HG03139 (cell line): Measurements from ENCODE around the gene NAP1L3.

Experiments used
- ATAC-seq: cut with Tn5 transposase; IDR thresholded peaks from one replicate; pipeline ENCODE4 v1.9.1; 2021; ENCODE audit not compliant: unreplicated experiment

Gene NAP1L3, protein sequence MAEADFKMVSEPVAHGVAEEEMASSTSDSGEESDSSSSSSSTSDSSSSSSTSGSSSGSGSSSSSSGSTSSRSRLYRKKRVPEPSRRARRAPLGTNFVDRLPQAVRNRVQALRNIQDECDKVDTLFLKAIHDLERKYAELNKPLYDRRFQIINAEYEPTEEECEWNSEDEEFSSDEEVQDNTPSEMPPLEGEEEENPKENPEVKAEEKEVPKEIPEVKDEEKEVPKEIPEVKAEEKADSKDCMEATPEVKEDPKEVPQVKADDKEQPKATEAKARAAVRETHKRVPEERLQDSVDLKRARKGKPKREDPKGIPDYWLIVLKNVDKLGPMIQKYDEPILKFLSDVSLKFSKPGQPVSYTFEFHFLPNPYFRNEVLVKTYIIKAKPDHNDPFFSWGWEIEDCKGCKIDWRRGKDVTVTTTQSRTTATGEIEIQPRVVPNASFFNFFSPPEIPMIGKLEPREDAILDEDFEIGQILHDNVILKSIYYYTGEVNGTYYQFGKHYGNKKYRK

DNA sequence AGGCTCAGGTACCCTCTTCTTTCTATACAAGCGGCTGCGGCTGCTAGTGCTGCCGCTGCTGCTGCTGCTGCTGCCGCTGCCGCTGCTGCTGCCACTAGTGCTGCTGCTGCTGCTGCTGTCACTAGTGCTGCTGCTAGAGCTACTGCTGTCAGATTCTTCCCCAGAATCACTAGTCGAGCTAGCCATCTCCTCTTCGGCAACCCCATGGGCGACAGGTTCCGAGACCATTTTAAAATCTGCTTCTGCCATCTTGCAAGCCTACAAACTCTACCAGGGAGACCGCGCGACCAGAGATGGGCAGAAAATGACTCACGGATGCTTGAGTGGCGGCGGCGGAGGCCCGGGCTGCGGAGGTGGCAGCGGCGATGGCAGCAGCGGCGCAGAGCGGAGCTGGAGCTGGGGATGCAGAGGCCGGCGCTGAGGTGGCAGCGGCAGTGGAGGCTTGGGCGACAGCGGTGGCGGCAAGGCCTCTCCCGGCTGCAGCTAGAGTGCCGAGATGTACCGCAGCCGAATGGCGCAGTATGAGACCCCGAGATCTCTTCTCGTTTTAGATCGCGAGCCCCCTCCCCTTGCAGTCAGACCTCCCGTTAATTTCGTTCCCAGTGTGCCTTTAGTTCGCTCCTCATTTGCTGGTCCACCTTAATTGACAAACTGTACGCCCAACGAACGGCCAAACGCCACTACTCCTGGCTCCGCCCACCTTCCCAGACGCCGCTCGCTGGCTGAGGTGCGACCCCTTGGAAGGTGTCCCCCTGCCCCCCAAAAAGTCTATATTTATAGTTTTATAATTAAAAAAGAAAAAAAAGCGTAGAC is at the start of gene NAP1L3:
NAP1L3 (minus strand) TSS at position 523 of the 813 bp plus-strand sequence; CDS start at position 249, 274 bp downstream.
- no peak for ATAC-seq

DNA sequence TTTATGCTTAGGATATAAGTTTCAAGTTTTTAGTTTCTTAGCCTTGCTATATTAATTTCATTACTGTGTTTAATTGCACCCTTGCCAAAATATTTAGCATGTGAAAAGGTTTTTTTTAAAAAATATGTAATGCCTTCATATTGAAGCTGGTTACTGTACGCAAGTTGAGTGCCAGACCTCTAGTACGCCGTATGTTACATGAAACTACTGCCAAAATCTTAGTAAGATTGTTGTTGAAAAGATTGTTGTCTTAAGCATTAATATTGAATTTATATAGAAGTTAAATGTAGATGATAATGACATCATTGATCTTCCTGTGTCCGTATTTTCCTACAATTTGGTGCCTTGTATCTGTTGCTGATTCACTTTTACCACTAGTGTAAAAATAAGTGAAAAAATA is 37.7 kb upstream of the NAP1L3 start:
- ATAC-seq: no peak

DNA sequence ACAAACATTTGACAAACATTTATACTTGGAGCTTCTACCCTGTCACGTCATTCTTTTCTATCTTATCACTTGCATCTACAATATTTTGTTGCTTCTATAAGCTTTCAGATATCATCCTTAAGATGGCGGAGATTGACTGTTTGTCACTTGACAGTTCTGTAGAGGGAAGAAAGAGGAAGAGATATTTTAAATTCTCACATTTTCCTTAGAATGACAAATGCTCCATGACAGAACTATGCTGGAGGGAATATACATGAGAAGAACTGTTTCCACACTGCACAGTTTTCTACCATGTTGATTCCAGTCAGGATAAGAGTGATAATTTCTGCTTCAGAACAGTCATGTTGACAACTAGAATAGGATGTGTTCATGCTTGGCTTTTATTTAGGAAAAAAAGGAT is 30.3 kb upstream of the NAP1L3 start:
- ATAC-seq: no peak

DNA sequence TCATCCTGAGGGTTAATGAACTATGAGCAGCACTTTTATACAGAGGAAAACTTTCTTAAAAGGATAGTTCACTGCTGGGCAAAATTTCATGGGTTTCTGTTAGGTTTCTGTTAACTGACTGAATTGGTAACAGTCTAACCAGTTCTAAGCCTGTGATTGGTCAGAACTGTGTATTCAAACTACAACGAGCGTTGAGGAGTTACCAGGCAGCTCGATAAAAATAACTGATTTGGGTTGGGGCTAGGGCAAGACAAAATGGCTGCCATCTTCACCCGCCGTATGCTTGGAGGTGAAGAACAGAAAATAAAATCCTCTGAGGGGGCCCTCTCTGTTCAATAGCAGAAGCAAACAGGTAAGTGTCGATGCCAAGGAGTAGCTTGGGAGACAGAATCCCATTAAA is 22.6 kb upstream of the NAP1L3 start:
- no peak for ATAC-seq

DNA sequence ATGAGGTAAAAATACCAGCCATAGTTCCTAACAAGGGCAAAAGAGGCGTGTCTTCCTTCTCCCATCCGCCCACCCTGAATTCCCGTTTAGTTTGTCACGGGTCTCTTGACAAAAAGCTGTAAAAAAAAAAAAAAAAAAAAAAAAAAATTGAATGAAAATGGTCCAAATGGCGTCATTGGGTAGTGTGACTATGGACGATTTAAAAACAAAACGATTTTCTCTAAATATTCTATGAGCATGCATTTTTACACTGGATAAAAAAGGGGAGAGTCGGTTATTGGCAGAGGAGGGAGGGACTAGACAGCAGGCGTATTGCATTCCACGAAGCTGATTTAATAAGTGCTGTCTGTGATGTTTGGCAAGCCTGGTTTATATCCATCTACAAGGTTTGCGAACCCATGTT is 492 bp upstream of the NAP1L3 start, which contains the start of gene FAM133A:
FAM133A (plus strand) TSS at position 338 of the 403 bp plus-strand sequence. CDS start 35,214 bp downstream, outside the sequence.
- ATAC-seq: no peak

DNA sequence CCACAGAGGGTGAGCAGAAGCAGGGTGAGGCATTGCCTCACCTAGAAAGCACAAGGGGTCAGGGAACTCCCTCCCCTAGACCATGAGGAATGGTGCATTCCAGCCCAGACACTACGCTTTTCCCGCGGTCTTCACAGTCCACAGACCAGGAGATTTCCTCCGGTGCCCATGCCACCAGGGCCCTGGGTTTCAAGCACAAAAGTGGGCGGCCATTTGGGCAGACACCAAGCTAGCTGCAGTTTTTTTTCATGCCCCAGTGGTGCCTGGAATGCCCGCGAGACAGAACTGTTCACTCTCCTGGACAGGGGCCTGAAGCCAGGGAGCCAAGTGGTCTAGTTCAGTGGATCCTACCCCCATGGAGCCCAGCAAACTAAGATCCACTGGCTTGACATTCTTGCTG is 12.8 kb downstream of the NAP1L3 start:
- ATAC-seq: no peak

DNA sequence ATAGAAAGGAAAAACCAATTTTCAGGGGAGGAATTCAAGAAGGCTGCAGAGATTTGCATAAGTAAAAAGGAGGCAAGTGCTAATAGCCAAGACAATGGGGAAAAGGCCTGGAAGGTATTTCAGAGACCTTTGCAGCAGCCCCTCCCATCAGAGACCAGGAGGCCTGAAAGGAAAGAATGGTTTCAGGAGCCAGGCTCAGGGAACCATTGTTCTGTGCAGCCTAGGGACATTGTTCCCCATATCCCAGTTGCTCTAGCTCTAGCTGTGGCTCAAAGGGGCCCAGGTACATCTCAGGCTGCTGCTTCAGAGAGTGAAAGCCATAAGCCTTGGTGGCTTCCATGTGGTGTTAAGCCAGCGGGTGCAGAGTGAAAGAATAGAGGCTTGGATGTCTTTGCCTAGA is 24.0 kb downstream of the NAP1L3 start:
- ATAC-seq: no peak

DNA sequence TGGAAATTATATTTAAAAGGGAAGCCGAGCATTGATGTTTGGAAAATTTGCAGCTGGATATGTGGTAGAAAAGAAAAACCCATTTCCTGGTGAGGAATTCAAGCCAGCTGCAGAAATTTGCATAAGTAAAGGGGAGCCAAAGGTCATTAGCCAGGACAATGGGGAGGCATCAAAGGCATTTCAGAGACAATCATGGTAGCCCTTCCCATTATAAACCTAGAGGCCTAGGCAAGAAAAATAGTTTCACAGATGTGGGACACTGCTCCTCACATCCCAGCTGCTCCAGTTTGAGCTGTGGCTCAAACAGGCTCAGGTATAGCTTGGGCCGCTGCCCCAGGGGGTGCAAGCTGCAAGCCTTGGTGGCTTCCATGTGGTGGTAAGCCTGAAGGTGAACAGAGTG is 35.8 kb downstream of the NAP1L3 start:
- ATAC-seq: no peak
